NK-92 (cell line): ENCODE data around the gene CEACAM3.

Source experiments
- DNase-seq: peaks from one replicate; lab custom pipeline; 2025; ENCODE audit not compliant: unreplicated experiment; lab: John Stamatoyannopoulos, UW

Gene CEACAM3

GRCh38 chr19:41844601-41845000, 48.2 kb downstream of the CEACAM3 start, which contains the start of gene LYPD4:
TSS of gene LYPD4 (minus strand) at chr19:41844683. CDS start at chr19:41839285, 5,398 bp downstream.
- no peak for DNase-seq

GRCh38 chr19:41845001-41845050, 48.4 kb downstream of the CEACAM3 start, which contains the start of gene DMRTC2:
TSS of gene DMRTC2 (plus strand) at chr19:41845042. CDS start at chr19:41847429, 2,387 bp downstream.
- no peak for DNase-seq

GRCh38 chr19:41845051-41845590, 48.7 kb downstream of the CEACAM3 start:
- no peak for DNase-seq

- no peak for DNase-seq
Measured at GRCh38 chr19:41847351-41848105, 51.1 kb downstream of the CEACAM3 start.

DNA sequence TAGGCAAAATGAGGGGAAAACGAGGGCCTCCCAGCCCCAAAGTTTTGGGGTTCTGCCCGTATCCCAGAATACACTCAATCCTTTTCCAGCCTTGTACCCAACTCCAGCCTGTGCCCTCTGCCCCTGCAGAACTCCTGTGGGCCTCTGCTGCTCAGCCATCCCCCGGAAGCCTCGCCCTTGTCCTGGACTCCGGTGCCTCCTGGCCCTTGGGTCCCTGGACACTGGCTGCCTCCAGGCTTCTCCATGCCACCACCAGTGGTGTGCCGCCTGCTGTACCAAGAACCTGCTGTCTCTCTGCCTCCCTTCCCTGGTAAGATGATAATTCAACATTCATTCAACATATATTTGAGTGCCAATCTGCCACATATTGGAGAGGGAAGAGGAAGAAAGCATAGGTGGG, 52.3 kb downstream of the CEACAM3 start:
- DNase-seq, result no peak

DNA sequence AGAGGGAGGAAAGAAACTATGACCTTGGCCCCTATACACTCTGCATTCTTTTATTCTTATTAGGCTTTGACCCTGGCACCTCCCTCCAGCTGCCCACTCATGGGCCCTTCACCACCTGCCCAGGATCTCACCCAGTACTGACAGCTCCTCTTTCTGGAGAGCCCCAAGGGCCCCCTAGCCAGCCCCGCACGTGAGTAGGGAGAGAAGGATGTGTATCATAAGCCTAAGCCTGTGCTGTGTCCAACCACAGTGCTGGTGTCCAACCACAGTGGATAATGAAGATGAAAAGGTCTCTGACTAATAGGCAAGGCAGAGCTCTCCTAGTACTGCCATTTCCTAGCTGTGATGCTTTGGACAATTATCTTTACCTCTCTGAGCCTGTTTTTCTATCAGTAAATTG, 52.7 kb downstream of the CEACAM3 start:
- no peak for DNase-seq

GRCh38 chr19:41850381-41850780, 54.0 kb downstream of the CEACAM3 start:
- DNase-seq, result no peak

DNA sequence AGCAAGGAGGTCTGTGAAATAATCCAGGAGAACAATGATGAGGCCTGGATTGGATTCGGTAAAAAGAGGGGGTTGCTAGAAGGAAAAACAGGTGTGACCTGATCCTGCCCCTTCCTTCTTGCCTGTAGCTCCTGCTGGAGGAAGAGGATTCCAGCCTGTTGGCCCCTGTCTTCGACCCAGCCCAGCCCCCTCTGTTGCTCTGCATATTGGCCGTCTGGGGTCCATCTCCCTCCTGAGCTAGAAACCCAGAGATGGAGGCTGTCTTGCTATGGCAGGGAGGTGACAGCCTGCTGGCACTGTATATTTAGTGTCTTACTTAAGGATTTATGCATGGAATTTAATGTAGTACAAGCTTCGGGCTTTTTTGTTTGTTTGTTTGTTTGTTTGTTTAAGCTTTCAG, 55.1 kb downstream of the CEACAM3 start:
- DNase-seq, result no peak

GRCh38 chr19:41853344-41853743, 57.0 kb downstream of the CEACAM3 start:
- DNase-seq, result no peak

DNA sequence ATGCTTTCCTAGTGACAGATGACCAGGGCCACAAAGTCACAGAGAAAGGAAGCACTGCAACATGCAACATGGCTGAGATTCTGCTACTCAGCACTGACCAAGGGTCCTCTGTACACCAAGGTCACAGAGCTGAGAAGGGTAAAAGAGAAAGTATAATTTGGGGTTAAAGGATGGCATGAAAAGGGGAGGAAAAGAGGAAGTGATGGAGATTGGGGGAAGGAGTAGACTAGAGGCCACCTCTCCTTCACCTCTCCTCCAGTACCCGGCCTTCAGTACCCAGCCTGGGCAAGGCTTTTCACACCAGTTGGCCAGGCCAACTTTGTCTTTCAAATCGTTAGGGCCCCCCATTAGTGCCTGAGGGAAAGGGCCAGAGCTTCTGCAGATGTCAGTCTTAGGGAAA, 57.4 kb downstream of the CEACAM3 start:
- DNase-seq, result no peak

- no peak for DNase-seq
Measured at GRCh38 chr19:41859213-41859617, 62.8 kb downstream of the CEACAM3 start.

- DNase-seq, result peak; percentile 86
Measured at GRCh38 chr19:41859618-41860418, 63.4 kb downstream of the CEACAM3 start, which contains the start of gene RPS19. TSS of gene RPS19 (plus strand) at chr19:41860255. CDS start at chr19:41860775, 520 bp downstream.

DNA sequence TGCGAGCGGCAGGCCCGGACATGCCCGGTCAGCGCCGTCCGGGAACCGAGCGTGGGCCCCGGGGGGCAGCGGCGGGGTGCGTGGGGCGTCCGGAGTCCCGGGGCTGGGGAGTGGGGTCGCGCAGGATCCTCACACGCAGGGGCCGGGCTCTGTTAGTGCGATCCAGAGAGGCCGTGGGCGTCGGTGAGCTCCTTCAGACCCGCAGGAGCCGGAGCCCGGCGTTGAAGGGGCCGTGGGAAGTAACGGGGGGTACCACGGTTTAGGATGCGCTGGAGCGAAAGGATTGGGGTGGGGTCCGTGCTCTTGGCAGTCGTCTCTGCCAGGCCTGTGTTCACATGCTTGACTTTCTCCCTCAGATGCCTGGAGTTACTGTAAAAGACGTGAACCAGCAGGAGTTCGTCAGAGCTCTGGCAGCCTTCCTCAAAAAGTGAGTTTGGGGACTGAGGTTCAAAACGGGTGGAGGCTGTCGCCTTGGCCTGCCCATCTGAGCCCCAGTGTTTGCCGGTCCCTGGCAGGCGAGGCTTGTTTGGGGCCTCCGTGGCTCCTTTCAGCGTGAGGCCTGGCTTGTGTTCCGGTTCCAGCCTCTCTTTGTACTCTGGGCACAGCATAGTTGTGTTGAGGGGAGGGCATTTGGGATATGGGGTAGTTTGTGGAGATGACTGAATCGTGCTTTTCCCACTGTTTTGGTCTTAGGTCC, 64.2 kb downstream of the CEACAM3 start:
- no peak for DNase-seq
